Activated naive CD8-positive, alpha-beta T cell treated with anti-CD3 and anti-CD28 coated beads, Interleukin-2, amount 50 U/mL, for 24 hours (primary cell): ENCODE measurements around the gene CNNM2.
"Not testable (repeated sequence)": the region's sequence is repeated elsewhere in the genome, so short reads cannot be mapped to it uniquely, and the experiment has no call there.

Experiments
- ATAC-seq: fragments of 150-1000 bp; cut with Tn5 transposase; one replicate; pipeline ENCODE4 v1.10.0; 2021
- DNase-seq: peaks from one replicate; pipeline ENCODE4 v3.0.0; 2021
- H3K27ac Mint-ChIP-seq: one replicate; pipeline ENCODE4 v1.8.0; 2021; ENCODE audit warnings: mild to moderate bottlenecking, mixed read lengths
- H3K27me3 Mint-ChIP-seq: one replicate; pipeline ENCODE4 v1.8.0; 2021; ENCODE audit warnings: mixed read lengths
- H3K36me3 Mint-ChIP-seq: one replicate; pipeline ENCODE4 v1.8.0; 2021; ENCODE audit warnings: low read depth, mixed read lengths
- H3K4me1 Mint-ChIP-seq: one replicate; pipeline ENCODE4 v1.8.0; 2021; ENCODE audit warnings: mixed read lengths
- H3K4me3 Mint-ChIP-seq: one replicate; pipeline ENCODE4 v1.8.0; 2021; ENCODE audit warnings: mild to moderate bottlenecking, moderate library complexity, mixed read lengths
- H3K9me3 Mint-ChIP-seq: one replicate; pipeline ENCODE4 v1.8.0; 2021; ENCODE audit warnings: mixed read lengths

CNNM2 gene

DNA sequence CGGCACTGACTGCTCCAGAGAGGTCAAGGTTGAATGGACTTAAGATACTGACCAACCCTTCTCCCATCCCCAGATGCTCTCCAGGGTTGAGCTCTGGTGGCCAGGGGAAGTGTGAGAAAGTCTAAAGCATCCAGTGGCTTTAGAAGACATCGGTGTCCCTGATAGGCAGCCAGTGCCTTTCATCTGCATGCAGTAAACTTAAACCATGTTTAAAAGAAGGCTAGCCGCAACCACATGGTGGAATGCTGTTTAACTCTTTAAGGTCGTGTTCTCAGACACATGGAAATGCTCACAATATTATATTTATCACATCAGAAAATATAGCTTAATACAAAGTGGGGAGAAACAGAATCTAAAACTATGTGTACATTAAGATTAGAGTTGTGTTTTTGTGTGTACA lies 137.0 kb downstream of the CNNM2 start:
- ATAC-seq (no peak), DNase-seq (no peak)
- H3K4me1 Mint-ChIP-seq: peaks cover 22% of the 10 kb centered on the region
- no peaks in the 10 kb centered on the region for H3K27me3 Mint-ChIP-seq
- no peaks in the 10 kb centered on the region for H3K36me3 Mint-ChIP-seq
- no peak overlapping the region for H3K4me3 Mint-ChIP-seq
- no peak overlapping the region for H3K27ac Mint-ChIP-seq
- H3K9me3 Mint-ChIP-seq: no peaks in the 10 kb centered on the region

DNA sequence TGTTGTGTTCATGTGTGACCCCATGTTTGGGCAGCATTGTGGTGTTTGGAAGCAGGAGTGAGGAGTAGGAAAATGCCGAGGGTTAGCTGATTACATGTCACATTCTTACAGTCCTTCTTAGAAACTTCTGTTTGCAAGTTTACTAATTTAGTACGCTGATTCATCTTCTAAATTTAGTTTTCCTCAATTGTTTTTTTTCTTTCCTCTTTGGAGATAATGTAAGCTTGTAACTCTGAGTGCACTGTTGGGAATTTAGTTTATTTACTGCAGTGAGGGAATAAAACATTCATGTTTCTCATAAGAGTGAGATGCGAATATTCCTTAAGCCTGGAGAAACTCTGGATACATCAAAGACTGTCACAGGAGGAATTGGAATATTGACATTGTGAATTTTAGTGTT lies 139.9 kb downstream of the CNNM2 start:
- Mint-ChIP-seq H3K4me1 (peaks cover 22% of the 10 kb centered on the region), H3K9me3 (no peaks in the 10 kb centered on the region), H3K27ac (no peak overlapping the region), H3K36me3 (no peaks in the 10 kb centered on the region), H3K4me3 (no peak overlapping the region), H3K27me3 (no peaks in the 10 kb centered on the region)
- DNase-seq: no peak
- ATAC-seq: no peak

DNA sequence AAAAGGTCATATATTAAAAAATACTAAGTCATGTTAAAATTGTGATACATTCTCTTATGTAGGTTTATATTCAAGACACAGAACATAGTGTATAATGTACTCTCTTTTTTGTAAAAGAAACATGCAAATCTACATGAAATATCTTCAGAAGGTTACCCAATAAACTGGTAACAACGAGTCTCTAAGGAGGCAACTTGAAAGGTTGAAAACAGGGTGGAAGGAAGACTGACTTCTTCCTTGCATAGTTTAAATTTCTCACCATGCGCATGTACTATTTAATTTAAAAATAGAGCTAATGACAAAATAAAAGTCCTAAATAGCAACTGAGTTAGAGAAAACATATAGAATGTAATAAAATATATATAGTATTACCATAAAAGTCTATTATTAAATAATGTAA lies 142.5 kb downstream of the CNNM2 start:
- H3K27ac Mint-ChIP-seq: no peak overlapping the region
- H3K27me3 Mint-ChIP-seq: no peaks in the 10 kb centered on the region
- no peak for DNase-seq
- no peak overlapping the region for H3K4me3 Mint-ChIP-seq
- H3K9me3 Mint-ChIP-seq: no peaks in the 10 kb centered on the region
- no peaks in the 10 kb centered on the region for H3K36me3 Mint-ChIP-seq
- no peak for ATAC-seq
- no peaks in the 10 kb centered on the region for H3K4me1 Mint-ChIP-seq

DNA sequence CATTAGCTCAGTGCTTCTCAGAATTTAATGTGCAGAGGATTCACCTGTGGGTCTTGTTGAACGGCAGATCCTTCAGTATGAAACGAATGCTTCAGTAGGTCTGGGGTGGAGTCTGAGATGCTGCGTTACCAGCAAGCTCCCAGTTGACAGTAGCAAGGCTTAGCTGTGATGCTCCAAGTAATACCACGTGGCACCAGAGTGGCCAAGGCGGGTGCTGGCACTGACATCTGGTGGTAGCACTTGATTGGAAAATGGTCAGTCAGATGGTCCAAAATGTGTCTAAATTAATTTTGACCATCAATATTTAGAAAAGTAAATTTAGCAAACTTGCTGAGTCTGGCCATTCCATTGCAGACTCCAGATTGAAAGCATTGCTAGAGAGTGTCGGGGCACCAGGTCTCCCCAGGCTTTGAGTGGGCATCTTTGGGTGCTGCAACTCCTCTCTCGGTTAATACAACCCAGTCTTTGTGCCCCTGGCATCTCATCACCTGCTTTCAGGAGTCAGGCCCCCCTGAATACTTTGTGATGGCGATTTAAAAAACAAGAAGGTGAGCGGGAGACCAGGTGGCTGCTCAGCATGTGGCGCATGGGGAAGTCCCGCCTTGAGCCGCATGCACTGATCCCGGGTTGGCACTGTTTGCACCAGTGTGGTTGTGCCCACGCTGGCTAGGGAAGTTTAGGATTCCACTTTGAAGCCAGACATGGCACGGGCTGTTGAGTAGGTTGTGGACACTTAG lies 144.9 kb downstream of the CNNM2 start:
- H3K4me3 Mint-ChIP-seq: no peak overlapping the region
- no peak overlapping the region for H3K27ac Mint-ChIP-seq
- H3K4me1 Mint-ChIP-seq: no peaks in the 10 kb centered on the region
- DNase-seq (no peak), ATAC-seq (no peak)
- no peaks in the 10 kb centered on the region for H3K9me3 Mint-ChIP-seq
- H3K36me3 Mint-ChIP-seq: no peaks in the 10 kb centered on the region
- H3K27me3 Mint-ChIP-seq: no peaks in the 10 kb centered on the region

DNA sequence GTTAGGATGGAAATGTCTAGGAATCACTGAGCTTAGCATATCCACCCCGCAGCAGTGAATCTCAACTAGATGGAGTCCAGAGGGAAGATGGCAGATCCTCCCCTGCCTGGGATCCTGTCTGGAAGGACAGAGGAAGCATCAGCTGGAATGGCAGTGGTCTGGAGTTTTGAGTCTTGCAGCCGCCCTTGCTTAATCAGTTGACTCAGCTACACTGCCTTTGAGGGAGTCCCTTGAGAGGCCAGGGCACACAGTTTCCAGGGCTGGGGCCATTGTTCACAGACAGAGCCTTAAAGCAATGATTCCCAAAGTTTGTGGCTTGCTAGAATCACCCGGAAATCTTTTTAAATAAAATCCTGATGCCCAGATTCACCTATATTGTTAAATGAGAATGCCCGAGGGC lies 146.9 kb downstream of the CNNM2 start:
- Mint-ChIP-seq H3K4me1 (peaks cover 9% of the 10 kb centered on the region), H3K9me3 (no peaks in the 10 kb centered on the region), H3K4me3 (no peak overlapping the region), H3K36me3 (no peaks in the 10 kb centered on the region), H3K27ac (no peak overlapping the region), H3K27me3 (no peaks in the 10 kb centered on the region)
- no peak for DNase-seq
- ATAC-seq: no peak

DNA sequence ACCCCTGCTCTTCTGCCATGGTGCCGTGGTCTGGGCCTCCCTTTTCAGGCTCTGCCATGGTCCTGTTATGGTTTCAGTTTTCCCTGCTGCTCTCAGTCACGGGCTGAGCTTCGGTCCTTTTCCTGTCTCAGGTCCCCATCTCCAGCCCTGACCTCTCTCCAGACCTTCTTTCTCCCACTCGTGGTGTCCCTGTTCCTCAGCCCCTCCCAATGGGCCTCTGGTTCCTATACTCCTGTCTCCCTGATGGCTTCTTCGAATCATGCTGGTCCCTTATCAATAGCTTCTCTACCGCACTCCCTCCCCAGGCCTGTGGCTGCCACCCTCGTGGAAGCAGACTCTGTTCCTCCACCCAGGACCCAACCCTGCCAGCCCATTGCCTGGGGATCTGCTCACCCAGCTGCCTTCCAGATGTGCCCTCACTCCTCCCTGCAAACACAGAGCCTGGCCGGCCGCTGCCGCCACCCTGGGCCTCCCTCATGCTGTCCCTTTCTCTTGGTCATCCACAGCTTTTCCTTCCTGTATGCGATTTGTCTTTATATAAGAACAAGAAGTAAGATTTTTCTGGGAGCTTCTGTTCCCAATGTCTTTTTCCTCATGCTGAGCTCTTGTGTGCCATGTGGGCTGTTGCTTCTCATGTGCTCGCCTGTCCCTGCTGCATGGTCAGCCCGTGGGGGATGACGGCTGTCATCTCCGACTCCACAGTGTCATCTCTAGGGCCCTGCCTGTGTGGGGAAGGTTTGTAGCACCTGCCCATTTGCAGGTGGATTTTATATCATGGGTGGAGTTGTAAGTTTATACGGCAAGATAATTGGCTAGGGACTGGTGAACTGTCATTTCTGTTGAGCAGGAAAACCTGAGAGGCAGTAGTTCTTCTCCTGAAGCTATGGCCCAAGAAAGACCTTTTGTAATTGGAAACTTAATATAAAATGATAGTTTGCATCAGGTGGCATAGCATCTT lies 148.3 kb downstream of the CNNM2 start:
- no peaks in the 10 kb centered on the region for H3K36me3 Mint-ChIP-seq
- H3K4me3 Mint-ChIP-seq: no peak overlapping the region
- DNase-seq (no peak), ATAC-seq (no peak)
- peaks cover 21% of the 10 kb centered on the region for H3K4me1 Mint-ChIP-seq
- H3K27me3 Mint-ChIP-seq: no peaks in the 10 kb centered on the region
- no peaks in the 10 kb centered on the region for H3K9me3 Mint-ChIP-seq
- peak overlapping the region; percentile 14 for H3K27ac Mint-ChIP-seq

DNA sequence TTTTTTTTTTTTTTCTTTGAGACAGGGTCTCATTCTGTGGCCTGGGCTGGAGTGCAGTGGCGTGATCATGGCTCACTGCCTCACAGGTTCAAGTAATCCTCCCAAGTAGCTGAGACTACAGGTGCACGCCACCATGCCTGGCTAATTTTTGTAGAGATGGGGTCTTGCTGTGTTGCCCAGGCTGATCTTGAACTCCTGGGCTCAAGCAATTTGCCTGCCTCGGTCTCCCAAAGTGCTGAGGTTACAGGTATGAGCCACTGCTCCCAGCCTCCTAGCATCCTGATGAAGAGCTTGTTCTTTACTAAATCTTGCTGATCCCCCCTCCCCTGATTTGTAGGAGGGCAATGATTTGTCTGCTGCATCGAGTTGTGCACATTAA lies 149.0 kb downstream of the CNNM2 start:
- H3K9me3 Mint-ChIP-seq, H3K27ac Mint-ChIP-seq, DNase-seq, ATAC-seq, H3K27me3 Mint-ChIP-seq, H3K36me3 Mint-ChIP-seq, H3K4me3 Mint-ChIP-seq: not testable (repeated sequence)
- H3K4me1 Mint-ChIP-seq: peaks cover 21% of the 10 kb centered on the region

DNA sequence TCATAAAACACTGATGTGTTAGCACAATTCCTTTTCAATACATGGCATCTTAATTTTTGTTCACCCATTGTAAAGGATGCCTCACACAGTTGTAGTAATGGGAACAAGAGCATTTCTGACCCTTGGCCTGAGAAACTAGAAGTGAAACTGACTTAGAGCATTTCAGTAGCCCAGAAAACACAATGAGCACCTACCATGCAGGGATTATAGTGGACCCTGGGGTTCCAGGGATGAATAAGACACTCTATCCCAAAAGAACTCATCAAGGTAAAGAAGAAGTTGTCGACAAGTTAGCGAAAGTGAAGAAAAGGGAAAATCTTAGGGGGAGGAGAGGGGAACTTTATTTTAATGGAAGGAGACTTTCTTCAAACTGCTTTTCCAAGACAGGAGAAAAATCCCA lies 149.4 kb downstream of the CNNM2 start:
- no peaks in the 10 kb centered on the region for H3K9me3 Mint-ChIP-seq
- peaks cover 21% of the 10 kb centered on the region for H3K4me1 Mint-ChIP-seq
- DNase-seq (no peak), ATAC-seq (no peak)
- H3K27me3 Mint-ChIP-seq: no peaks in the 10 kb centered on the region
- no peak overlapping the region for H3K27ac Mint-ChIP-seq
- no peaks in the 10 kb centered on the region for H3K36me3 Mint-ChIP-seq
- no peak overlapping the region for H3K4me3 Mint-ChIP-seq

DNA sequence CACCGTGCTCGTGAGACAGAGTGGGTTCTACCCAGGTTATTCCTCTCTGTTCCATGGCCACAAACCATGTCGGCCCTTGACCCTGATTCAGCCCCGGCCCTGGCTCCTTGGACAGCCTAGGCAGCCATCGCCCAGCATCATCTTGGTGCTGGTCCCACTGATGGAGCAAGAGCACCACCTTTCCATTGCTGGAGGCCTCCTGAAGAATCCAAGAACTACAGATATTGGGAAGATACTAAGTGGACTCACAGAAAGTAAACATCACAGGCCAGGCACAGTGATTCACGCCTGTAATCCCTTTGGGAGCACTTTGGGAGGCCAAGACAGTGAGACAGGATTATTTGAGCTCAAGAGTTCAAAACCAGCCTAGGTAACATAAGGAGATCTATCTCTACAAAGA lies 149.9 kb downstream of the CNNM2 start:
- no peak overlapping the region for H3K4me3 Mint-ChIP-seq
- H3K27me3 Mint-ChIP-seq: no peaks in the 10 kb centered on the region
- H3K9me3 Mint-ChIP-seq: no peaks in the 10 kb centered on the region
- no peak for DNase-seq
- no peaks in the 10 kb centered on the region for H3K36me3 Mint-ChIP-seq
- H3K27ac Mint-ChIP-seq: no peak overlapping the region
- peaks cover 21% of the 10 kb centered on the region for H3K4me1 Mint-ChIP-seq
- no peak for ATAC-seq

DNA sequence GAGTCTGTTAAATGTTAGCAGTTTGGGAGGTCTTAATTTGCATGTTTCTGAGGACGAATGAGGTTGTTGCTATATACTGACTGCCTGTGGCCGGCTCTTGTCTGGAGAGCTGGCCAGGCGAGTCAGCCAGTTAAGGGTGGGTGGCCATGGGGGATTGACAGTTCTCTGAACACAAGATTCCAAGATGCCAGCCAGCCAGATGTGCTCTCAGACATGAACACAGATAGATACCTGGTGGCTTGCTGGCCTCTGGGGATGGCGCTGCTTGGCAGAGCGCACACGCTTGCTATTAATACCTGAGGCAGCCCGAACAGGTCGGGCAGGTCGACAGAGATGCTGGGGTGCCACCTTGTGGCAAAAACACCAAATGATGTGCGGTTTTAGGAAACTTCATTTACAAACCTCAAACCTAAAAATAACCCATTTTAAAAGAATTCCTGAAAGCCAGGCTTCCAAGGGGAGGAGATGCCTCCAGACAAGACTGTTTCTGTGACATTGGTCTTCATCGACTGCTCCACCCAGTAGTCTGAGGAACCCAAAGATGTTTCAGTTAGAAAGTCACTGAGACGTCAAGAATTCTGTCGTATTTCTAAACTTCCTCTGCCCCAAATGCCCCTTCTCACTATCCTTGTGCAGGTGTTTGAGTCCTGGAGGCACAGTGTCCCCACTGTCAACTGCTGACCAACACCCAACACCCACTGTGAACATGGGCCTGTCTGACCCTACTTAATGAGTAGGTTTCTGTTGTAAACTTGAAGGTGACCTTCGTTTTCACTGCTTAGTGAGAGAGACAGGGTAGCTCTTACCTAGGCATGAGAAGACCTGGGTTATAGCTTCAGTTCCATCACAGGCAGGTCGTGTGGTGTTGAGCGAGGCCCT lies 151.6 kb downstream of the CNNM2 start:
- peaks cover 21% of the 10 kb centered on the region for H3K4me1 Mint-ChIP-seq
- H3K27me3 Mint-ChIP-seq: no peaks in the 10 kb centered on the region
- no peaks in the 10 kb centered on the region for H3K9me3 Mint-ChIP-seq
- no peaks in the 10 kb centered on the region for H3K36me3 Mint-ChIP-seq
- no peak overlapping the region for H3K4me3 Mint-ChIP-seq
- DNase-seq (peak; percentile 68), ATAC-seq (peak; percentile 78)
- H3K27ac Mint-ChIP-seq: no peak overlapping the region

DNA sequence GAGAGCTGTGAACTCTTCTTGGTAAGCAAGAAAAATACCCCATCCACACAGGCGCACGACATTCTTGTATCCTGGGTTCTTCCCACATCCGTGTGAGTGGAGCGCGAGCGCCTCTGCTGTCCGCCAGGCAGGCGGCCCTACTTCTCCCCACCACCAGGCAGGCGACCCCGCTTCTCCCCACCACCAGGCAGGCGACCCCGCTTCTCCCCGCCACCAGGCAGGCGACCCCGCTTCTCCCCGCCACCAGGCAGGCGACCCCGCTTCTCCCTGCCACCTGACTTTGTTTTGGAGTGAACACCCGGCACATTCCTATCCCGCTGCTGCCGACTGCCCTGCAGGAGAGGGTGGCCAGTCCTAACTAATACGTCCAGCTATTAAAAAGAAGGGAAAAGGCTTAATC lies 154.2 kb downstream of the CNNM2 start:
- DNase-seq: no peak
- H3K9me3 Mint-ChIP-seq: no peaks in the 10 kb centered on the region
- H3K27ac Mint-ChIP-seq: no peak overlapping the region
- H3K4me3 Mint-ChIP-seq: no peak overlapping the region
- no peaks in the 10 kb centered on the region for H3K27me3 Mint-ChIP-seq
- peaks cover 21% of the 10 kb centered on the region for H3K4me1 Mint-ChIP-seq
- peaks cover 4% of the 10 kb centered on the region for H3K36me3 Mint-ChIP-seq
- no peak for ATAC-seq

DNA sequence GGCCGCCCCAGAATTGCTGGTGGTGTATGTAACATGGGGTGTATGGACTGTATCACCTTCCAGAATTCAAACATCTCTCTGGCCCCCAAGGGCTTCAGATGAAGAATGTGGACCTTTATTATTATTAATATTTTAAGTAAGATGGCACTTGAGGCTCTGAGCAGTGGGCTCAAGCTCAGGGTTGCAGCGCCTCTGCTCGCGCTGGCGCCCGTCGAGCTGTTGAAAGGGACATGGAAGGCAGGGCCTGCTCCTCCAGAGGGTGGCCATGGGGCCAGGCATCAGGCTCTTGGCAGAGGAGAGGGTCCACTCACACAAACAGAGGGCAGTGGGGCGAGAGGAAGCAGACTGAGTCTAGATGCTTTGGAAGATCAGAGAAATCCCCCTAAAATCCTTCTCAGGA lies 154.8 kb downstream of the CNNM2 start:
- no peak overlapping the region for H3K27ac Mint-ChIP-seq
- peaks cover 21% of the 10 kb centered on the region for H3K4me1 Mint-ChIP-seq
- no peak for ATAC-seq

DNA sequence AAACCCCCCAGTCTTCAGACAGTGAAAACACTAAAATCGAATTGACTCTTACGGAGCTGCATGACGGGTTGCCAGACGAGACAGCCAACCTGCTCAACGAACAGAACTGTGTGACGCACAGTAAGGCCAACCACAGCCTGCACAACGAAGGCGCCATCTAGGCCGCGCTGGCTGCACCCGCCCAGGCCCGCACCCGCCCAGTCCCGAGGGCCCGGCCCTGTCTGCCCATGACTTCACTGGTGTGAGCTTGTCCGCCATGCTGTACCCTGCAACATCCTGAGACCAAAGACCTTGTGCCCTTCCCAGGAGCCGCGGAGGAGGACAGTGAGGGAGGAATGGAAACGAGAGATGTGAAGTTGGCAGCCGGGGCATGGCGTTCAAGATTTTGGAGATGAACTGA lies 158.9 kb downstream of the CNNM2 start:
- Mint-ChIP-seq H3K27me3 (no peaks in the 10 kb centered on the region), H3K27ac (no peak overlapping the region), H3K4me3 (no peak overlapping the region), H3K4me1 (no peaks in the 10 kb centered on the region), H3K9me3 (no peaks in the 10 kb centered on the region), H3K36me3 (peaks cover 6% of the 10 kb centered on the region)
- ATAC-seq (no peak), DNase-seq (no peak)

More for the DNA sequence above, 154.8 kb downstream of the CNNM2 start:
- no peaks in the 10 kb centered on the region for H3K9me3 Mint-ChIP-seq
- peaks cover 5% of the 10 kb centered on the region for H3K36me3 Mint-ChIP-seq
- no peak for DNase-seq
- H3K27me3 Mint-ChIP-seq: no peaks in the 10 kb centered on the region
- no peak overlapping the region for H3K4me3 Mint-ChIP-seq

DNA sequence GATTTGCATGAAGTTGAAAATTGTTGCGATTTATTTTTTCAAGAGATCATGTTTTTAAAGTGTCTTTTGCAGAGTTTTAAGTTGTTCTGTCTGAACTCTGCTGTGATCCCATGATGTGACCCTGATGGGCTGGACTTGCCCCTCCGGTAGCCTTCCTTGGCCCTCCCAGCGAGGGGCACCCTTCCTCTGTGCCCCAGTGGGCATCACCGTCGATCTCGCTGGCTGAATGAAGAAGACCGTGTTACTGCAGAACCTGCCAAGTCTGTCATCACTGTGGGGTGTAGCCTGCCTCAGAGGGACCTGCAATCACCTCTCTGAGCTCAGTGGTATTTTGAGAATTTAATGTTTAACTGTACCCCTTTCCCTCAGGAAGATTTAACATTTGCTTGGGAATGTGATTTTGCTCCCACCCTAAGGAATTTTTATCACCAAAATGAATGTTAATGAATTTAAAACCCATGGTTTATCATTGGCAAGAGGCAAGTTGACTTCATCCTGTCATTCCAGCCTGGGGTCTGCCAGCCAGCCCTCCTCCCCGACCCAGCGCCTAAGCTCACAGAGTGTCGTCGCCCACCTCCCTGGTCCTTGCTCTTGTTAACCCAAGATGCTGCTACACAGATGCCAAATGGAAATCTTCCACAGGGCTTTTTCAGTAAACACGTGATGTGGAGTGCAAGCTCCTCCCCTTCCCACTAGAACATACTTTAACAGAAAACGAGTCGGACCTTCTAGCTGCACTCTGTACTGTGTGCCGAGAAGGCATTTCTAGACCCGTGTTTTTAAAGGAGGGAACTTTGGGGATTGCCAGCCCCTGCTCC lies 159.6 kb downstream of the CNNM2 start:
- peaks cover 6% of the 10 kb centered on the region for H3K36me3 Mint-ChIP-seq
- H3K4me3 Mint-ChIP-seq: no peak overlapping the region
- no peaks in the 10 kb centered on the region for H3K27me3 Mint-ChIP-seq
- H3K4me1 Mint-ChIP-seq: no peaks in the 10 kb centered on the region
- DNase-seq (no peak), ATAC-seq (no peak)
- H3K9me3 Mint-ChIP-seq: no peaks in the 10 kb centered on the region
- H3K27ac Mint-ChIP-seq: no peak overlapping the region
